Nephron progenitor cell (in vitro differentiated cells): Measurements from ENCODE around the gene RNF168.
A peak's percentile ranks its signal among the peaks of the same experiment; 100 is the strongest.
"Not testable (repeated sequence)": the region's sequence is repeated elsewhere in the genome, so short reads cannot be mapped to it uniquely, and the experiment has no call there.

ENCODE experiments used
- DNase-seq: peaks from one replicate; pipeline ENCODE4 v3.0.0; 2021
- H3K27ac Mint-ChIP-seq: 2 replicates; pipeline ENCODE4 v1.8.0; 2021; ENCODE audit warnings: mild to moderate bottlenecking, moderate library complexity, mixed read lengths
- H3K27me3 Mint-ChIP-seq: 2 replicates; pipeline ENCODE4 v1.8.0; 2021; ENCODE audit warnings: mild to moderate bottlenecking, low read depth, mixed read lengths; ENCODE audit not compliant: poor library complexity
- H3K36me3 Mint-ChIP-seq: 2 replicates; pipeline ENCODE4 v1.8.0; 2021; ENCODE audit warnings: low read depth, mixed read lengths
- H3K4me1 Mint-ChIP-seq: 2 replicates; pipeline ENCODE4 v1.8.0; 2021; ENCODE audit warnings: mixed read lengths
- H3K4me3 Mint-ChIP-seq: 2 replicates; pipeline ENCODE4 v1.8.0; 2021; ENCODE audit warnings: mild to moderate bottlenecking, moderate library complexity, mixed read lengths
- H3K9me3 Mint-ChIP-seq: 2 replicates; pipeline ENCODE4 v1.8.0; 2021; ENCODE audit warnings: mild to moderate bottlenecking, moderate library complexity, mixed read lengths
- CTCF ChIP-seq: fragments of 200-600 bp; sonication (generic); IDR thresholded peaks from 2 replicates; pipeline ENCODE4 v1.5.0; 2021; ENCODE audit warnings: antibody characterized with exemption

Gene RNF168

GRCh38 chr3:196525141-196525540, 21.6 kb upstream of the RNF168 start:
- DNase-seq, result no peak
- peaks cover 46% of the 10 kb centered on the region for H3K9me3 Mint-ChIP-seq
- H3K4me3 Mint-ChIP-seq, result no peak overlapping the region
- peaks cover 12% of the 10 kb centered on the region for H3K36me3 Mint-ChIP-seq
- H3K4me1 Mint-ChIP-seq, result no peaks in the 10 kb centered on the region
- H3K27me3 Mint-ChIP-seq, result peaks cover 19% of the 10 kb centered on the region
- no peak overlapping the region for H3K27ac Mint-ChIP-seq
- TF ChIP-seq CTCF, result no peak

GRCh38 chr3:196524527-196524926, 21.0 kb upstream of the RNF168 start:
- no peaks in the 10 kb centered on the region for H3K4me1 Mint-ChIP-seq

GRCh38 chr3:196523841-196524240, 20.3 kb upstream of the RNF168 start:
- no peak overlapping the region for H3K27ac Mint-ChIP-seq
- no peak for TF ChIP-seq CTCF
- peaks cover 14% of the 10 kb centered on the region for H3K36me3 Mint-ChIP-seq
- no peak overlapping the region for H3K4me3 Mint-ChIP-seq
- H3K4me1 Mint-ChIP-seq, result no peaks in the 10 kb centered on the region
- H3K27me3 Mint-ChIP-seq, result peaks cover 15% of the 10 kb centered on the region
- peaks cover 53% of the 10 kb centered on the region for H3K9me3 Mint-ChIP-seq
- DNase-seq, result no peak

More at GRCh38 chr3:196524527-196524926, 21.0 kb upstream of the RNF168 start:
- Mint-ChIP-seq H3K9me3 (peaks cover 51% of the 10 kb centered on the region), H3K36me3 (peaks cover 14% of the 10 kb centered on the region), H3K27me3 (peaks cover 19% of the 10 kb centered on the region), H3K27ac (no peak overlapping the region), H3K4me3 (no peak overlapping the region)
- no peak for DNase-seq
- TF ChIP-seq CTCF, result no peak

- DNase-seq, H3K27me3 Mint-ChIP-seq, H3K27ac Mint-ChIP-seq, H3K4me1 Mint-ChIP-seq, H3K4me3 Mint-ChIP-seq: not testable (repeated sequence)
- H3K36me3 Mint-ChIP-seq, result peaks cover 14% of the 10 kb centered on the region
- H3K9me3 Mint-ChIP-seq, result peaks cover 70% of the 10 kb centered on the region
Observed at GRCh38 chr3:196521291-196521690, 17.7 kb upstream of the RNF168 start.

- DNase-seq, result peak; percentile 61
- Mint-ChIP-seq H3K9me3 (peaks cover 78% of the 10 kb centered on the region), H3K36me3 (peaks cover 14% of the 10 kb centered on the region), H3K27ac (no peak overlapping the region), H3K27me3 (peaks cover 6% of the 10 kb centered on the region), H3K4me1 (no peaks in the 10 kb centered on the region), H3K4me3 (no peak overlapping the region)
- no peak for TF ChIP-seq CTCF
Observed at GRCh38 chr3:196519718-196520082, 16.1 kb upstream of the RNF168 start.

- Mint-ChIP-seq H3K4me3 (no peak overlapping the region), H3K27me3 (peaks cover 6% of the 10 kb centered on the region), H3K9me3 (peaks cover 78% of the 10 kb centered on the region), H3K36me3 (peaks cover 14% of the 10 kb centered on the region), H3K4me1 (no peaks in the 10 kb centered on the region), H3K27ac (no peak overlapping the region)
- DNase-seq, result peak; percentile 40
- peak; percentile 24 for TF ChIP-seq CTCF
Observed at GRCh38 chr3:196518966-196519717, 15.6 kb upstream of the RNF168 start.
